Right renal pelvis (tissue), 4 donors: ENCODE results near the gene LRTM2. TPM values are rescaled to one million over a fixed set of nuclear protein-coding genes. Genes with fewer than 3 reads are reported as not detected.

ENCODE experiments used
- DNase-seq, 4 donors: peaks; one replicate each; pipeline ENCODE4 v3.0.0-alpha.2; 2013; ENCODE audit warnings: low read depth in 4 of 4, low spot score in 3 of 4, missing footprints in 1 of 4
- polyA plus RNA-seq, 4 donors: library from polyadenylated mRNA; unstranded; fragments of 120-200 nt; gene quantifications; one replicate each; pipeline ENCODE4 v1.2.1, GENCODE V29; 2013; ENCODE audit not compliant: insufficient read length in 4 of 4

Gene LRTM2
- polyA plus RNA-seq, 4 donors, result 0.26 to 0.58 (median 0.44) TPM

- DNase-seq, result peak in 1 of 4 donors; percentile 20
Observed at GRCh38 chr12:1797011-1797901, 23.1 kb upstream of the LRTM2 start.

GRCh38 chr12:1797991-1798640 lies 22.2 kb upstream of the LRTM2 start:
- DNase-seq, result no peak

DNA sequence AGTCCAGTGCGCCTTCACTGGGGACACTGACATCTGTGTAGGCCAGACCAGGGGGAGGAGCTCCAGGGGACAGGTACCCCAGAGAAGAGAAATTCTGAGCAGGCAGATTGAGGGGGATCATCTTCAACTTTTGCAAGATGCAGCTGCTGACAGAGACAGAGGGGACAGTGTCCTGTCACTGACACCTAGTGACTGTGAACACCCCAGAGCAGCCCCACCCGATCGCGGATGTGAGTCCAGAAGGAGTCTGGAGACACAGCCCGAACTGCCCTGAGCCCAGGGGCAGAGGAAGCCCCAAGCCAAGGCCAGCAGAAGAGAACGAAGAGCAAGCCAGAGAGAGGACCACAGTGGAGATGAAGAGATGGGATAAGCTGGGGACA lies 21.7 kb upstream of the LRTM2 start:
- DNase-seq, result no peak

DNA sequence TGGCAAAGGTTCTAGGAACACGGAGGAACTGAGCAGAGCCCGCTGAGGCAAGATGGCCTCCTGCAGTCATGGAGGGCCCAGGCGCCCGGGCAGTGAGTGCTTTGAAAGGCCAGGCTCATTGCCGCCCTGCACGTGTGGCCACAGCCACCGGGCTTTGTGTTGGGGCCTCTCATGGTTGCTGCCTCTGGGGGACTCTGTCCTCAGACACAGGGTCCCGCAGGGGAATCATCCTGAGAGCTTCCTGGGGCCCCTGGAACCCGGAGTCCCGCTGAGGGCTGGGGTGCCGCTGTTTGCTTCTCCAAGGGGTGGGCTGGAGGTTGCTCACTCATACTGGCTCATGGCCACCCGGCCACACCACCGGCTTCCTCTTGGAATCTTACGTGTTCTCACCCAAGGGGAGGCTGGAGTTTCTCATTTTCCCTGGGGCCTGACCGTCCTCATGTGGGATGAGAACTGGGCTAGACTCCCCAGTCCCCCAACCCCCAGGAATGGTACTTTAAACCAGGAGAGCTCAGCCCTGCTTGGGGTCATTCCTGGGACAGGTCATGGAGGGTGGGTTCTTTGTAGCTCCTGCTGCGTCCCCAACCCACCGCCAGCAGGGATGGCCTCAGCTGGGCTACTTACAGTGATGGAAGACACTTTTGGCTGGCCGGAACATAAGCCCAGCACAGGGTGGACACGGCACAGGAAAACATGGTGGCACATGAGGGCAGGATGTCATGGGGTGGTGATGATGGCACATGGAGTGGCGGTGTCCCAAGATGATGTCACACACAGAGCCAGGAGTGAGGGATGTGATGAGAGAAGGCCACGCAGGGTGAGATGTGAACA lies 21.1 kb upstream of the LRTM2 start:
- DNase-seq, result no peak

DNA sequence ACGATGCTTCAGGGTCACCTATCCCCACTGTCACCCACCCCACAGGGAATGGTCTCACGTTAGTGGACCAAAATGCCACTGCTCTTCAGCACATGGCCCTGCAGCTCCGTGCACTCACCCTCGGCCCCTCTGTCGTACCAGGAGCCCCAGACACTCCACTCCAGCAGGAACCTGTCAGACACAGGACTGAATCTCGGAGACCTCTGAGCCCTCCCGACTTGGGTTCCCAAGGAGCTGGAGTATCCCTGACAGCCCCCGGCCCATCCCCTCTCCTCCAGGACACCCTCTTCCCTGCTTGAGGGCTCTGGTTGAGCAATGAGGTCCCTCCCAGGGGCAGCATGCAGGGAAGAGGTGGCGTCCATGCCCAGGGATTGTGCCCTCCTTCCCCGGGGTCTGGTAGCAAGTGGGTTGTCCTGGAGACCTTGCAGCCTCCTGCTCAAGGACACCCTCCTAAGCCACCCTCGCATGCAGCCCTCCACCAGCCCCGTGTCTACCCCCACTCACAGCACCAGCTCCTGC lies 20.4 kb upstream of the LRTM2 start:
- DNase-seq, result no peak

DNA sequence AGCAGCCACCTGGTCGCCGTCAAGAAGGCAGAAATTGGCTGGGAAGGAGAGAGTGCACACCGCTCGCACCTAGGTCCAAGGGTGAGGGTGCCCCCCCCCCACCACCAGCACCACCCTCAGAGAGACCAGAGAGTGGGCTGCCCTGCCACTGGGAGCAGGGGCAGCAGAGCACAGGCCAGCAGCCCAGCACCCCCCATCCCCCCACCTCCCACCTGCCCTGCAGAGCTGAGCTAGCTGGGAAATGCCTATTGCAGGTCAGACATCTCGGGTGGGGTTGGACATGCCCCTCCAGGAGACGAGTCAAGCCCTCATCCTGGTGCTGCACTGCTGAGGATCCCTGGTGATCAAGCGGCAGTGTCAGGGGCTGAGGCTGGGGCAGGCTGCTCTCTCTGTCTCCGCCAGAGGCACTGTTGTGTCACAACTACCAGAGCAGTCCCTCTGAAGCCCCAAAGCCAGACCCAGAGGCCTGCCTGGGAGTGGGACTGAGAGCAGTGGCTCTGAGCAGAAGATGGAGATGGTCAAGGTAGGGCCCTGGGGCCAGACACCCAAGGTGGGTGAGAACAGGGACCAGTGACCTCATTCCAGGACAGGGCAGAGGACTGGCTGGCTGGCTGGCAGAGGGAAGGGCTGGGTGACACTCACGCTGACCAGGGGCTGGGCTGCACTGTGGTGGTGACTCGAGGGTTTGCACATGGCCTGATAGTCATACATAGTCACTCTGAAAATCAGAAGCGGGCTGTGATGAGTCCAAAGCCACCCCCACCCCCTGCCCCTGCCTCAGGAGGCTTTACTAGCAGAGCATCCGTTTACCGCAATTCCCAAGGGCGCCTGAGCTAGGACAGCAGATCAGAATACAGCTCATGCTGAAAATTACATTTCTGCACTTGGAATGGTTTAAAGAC lies 19.7 kb upstream of the LRTM2 start:
- DNase-seq, result no peak

- no peak for DNase-seq
Observed at GRCh38 chr12:1801303-1801975, 18.9 kb upstream of the LRTM2 start.

GRCh38 chr12:1803736-1804135 lies 16.6 kb upstream of the LRTM2 start:
- DNase-seq, result no peak

- peak; percentile 73 to 80 (median 76) for DNase-seq
Observed at GRCh38 chr12:1804545-1805332, 15.6 kb upstream of the LRTM2 start.

GRCh38 chr12:1805441-1806081 lies 14.8 kb upstream of the LRTM2 start:
- DNase-seq, result no peak

GRCh38 chr12:1806301-1807086 lies 13.9 kb upstream of the LRTM2 start:
- no peak for DNase-seq

GRCh38 chr12:1807087-1807860 lies 13.1 kb upstream of the LRTM2 start:
- no peak for DNase-seq

DNA sequence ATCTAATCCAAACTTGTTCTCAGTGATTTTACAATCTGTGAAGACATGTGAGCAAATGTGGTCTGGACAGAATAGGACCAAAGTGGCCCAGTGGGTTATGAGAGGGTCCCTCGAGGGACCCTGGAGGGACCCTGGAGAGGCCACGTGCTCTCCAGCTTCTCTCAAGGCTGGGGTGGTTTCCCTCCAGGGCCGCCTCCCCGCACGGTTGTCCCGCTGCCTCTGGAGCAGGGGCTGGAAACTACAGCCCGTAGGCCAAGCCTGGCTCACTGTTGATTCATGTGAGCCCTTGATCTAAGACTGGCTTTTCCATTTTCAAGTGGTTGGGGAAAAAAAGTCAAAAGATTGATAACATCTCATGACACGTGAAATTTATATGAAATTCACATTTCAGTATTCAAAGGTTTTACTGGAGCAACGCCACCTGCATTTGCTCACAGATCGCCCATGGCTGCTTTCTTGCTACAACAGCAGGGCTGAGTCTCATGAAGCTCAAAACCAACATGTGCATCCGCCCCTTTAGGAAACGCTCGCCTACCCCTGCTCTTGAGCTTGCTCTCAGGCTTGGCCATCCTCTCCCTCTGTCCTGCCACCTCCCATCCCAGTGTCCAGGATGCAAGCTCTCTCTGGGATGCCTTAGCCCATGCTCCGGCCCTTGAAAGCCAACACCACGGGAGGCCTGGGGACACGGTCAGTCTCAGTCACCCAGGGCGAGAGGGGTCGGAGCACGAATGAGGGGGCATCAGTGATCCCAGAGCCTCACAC lies 12.1 kb upstream of the LRTM2 start:
- DNase-seq, result no peak

GRCh38 chr12:1808798-1809480 lies 11.4 kb upstream of the LRTM2 start:
- DNase-seq, result no peak

GRCh38 chr12:1809591-1810190 lies 10.7 kb upstream of the LRTM2 start:
- no peak for DNase-seq
